ENCODE results near the gene DAB1.

DAB1 gene

DNA sequence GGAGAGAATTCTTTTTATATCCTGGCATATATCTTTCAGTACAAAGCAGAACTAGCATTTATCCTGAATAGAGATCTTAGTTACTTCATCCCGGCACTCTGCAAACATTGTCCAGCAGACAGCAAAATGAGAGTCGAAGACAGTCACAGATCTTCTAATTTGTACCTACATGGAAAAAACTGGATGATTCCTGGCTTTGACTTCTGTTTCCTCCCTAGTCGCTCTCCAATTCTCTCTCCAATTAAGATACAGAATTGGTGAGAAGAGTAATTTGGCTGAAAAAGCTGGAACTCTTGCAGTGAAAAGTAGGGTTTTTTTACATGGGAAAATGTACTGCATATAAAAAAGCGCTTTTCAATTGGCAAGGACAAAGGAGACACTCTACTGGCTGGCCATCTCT lies 307.0 kb downstream of the DAB1 start:
- Histone ChIP-seq H3K4me2 (ENCODE audit: low read length) (no peak overlapping the region), H3K9me3 (ENCODE audit: control insufficient read depth, insufficient read depth, low read length) (no peaks in the 10 kb centered on the region), H3K4me1 (ENCODE audit: control insufficient read depth, low read length) (no peaks in the 10 kb centered on the region), H3K36me3 (ENCODE audit: control insufficient read depth, low read length) (no peaks in the 10 kb centered on the region), H3K27me3 (ENCODE audit: control insufficient read depth, low read length) (no peaks in the 10 kb centered on the region), H3K79me2 (ENCODE audit: control insufficient read depth, low read length) (no peaks in the 10 kb centered on the region), H3K27ac (ENCODE audit: low read depth, low read length) (no peak overlapping the region), H4K20me1 (ENCODE audit: control insufficient read depth, insufficient read depth, low read depth, low read length) (no peaks in the 10 kb centered on the region), H3F3A (ENCODE audit: control insufficient read depth, insufficient read depth) (no peaks in the 10 kb centered on the region), H3K4me3 (ENCODE audit: low read length) (no peak overlapping the region), H3K9me2 (replicated peaks; ENCODE audit: control insufficient read depth, low read length) (no peaks in the 10 kb centered on the region)
- TF ChIP-seq EZH2phosphoT487 (IDR thresholded peaks at IDR 0.05; ENCODE audit: borderline replicate concordance, low read length) = no peak
- TF ChIP-seq, protein P1, sequence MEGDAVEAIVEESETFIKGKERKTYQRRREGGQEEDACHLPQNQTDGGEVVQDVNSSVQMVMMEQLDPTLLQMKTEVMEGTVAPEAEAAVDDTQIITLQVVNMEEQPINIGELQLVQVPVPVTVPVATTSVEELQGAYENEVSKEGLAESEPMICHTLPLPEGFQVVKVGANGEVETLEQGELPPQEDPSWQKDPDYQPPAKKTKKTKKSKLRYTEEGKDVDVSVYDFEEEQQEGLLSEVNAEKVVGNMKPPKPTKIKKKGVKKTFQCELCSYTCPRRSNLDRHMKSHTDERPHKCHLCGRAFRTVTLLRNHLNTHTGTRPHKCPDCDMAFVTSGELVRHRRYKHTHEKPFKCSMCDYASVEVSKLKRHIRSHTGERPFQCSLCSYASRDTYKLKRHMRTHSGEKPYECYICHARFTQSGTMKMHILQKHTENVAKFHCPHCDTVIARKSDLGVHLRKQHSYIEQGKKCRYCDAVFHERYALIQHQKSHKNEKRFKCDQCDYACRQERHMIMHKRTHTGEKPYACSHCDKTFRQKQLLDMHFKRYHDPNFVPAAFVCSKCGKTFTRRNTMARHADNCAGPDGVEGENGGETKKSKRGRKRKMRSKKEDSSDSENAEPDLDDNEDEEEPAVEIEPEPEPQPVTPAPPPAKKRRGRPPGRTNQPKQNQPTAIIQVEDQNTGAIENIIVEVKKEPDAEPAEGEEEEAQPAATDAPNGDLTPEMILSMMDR (IDR thresholded peaks at IDR 0.05; ENCODE audit: low read depth, low read length, poor library complexity, severe bottlenecking) = no peak

DNA sequence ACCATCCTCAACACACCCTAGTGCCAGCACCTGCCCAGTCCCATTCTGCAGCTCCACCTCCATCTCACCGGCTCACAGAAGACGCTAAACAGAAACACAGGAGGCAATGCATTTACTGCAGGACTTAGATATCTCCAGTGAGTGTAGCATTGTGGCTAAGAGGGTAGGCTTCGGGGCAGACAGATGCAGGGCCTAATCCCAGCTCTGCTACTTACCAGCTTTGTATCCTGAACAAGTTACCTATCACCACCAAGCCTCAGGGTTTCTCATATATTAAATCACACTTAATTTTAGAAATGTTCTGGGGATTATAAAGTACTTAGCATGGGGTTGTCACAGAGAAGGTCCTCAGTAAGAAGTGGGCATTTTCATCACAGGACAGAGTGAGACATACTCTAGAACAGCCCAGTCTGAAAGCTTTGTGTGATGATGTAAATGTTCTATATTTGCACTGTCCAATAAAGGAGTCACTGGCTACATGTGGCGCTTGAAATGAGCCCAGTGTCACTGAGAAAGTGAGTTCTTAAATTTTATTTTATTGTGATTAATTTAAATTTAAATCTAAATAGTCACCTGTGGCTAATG lies 308.7 kb downstream of the DAB1 start:
- Histone ChIP-seq H3K27ac (ENCODE audit: low read depth, low read length) (no peak overlapping the region), H3K27me3 (ENCODE audit: control insufficient read depth, low read length) (no peaks in the 10 kb centered on the region), H3K9me3 (ENCODE audit: control insufficient read depth, insufficient read depth, low read length) (no peaks in the 10 kb centered on the region), H3K9me2 (replicated peaks; ENCODE audit: control insufficient read depth, low read length) (no peaks in the 10 kb centered on the region), H3K4me1 (ENCODE audit: control insufficient read depth, low read length) (no peaks in the 10 kb centered on the region), H3K79me2 (ENCODE audit: control insufficient read depth, low read length) (no peaks in the 10 kb centered on the region), H4K20me1 (ENCODE audit: control insufficient read depth, insufficient read depth, low read depth, low read length) (no peaks in the 10 kb centered on the region), H3F3A (ENCODE audit: control insufficient read depth, insufficient read depth) (no peaks in the 10 kb centered on the region), H3K36me3 (ENCODE audit: control insufficient read depth, low read length) (no peaks in the 10 kb centered on the region), H3K4me3 (ENCODE audit: low read length) (no peak overlapping the region), H3K4me2 (ENCODE audit: low read length) (no peak overlapping the region)
- TF ChIP-seq EZH2phosphoT487 (IDR thresholded peaks at IDR 0.05; ENCODE audit: borderline replicate concordance, low read length) = no peak
- TF ChIP-seq, protein P1 (IDR thresholded peaks at IDR 0.05; ENCODE audit: low read depth, low read length, poor library complexity, severe bottlenecking) = no peak

DNA sequence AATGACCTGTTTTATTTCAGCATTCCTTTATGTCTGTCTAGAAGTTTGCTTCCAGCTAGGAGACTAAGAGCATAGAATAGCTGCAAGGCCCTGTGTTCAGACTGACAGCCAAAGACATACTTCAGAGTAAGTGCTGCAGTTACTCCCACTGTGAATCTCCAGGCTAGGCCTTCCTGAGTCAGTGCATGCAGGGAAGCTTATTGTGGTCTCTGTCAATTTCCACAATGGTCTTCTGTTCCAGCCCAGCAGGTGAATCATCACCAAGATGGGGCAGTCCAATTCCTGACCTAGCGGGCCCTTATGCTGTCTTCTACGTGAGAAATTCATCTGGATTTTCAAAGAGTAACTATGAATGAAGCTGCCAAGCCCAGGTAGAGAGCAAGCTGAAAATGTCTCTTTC lies 311.7 kb downstream of the DAB1 start:
- no peak overlapping the region for H3K27ac ChIP-seq (ENCODE audit: low read depth, low read length)
- H4K20me1 ChIP-seq (ENCODE audit: control insufficient read depth, insufficient read depth, low read depth, low read length) = no peaks in the 10 kb centered on the region
- TF ChIP-seq EZH2phosphoT487 (IDR thresholded peaks at IDR 0.05; ENCODE audit: borderline replicate concordance, low read length) = no peak
- TF ChIP-seq, protein P1 (IDR thresholded peaks at IDR 0.05; ENCODE audit: low read depth, low read length, poor library complexity, severe bottlenecking) = no peak
- no peaks in the 10 kb centered on the region for H3K9me3 ChIP-seq (ENCODE audit: control insufficient read depth, insufficient read depth, low read length)
- no peaks in the 10 kb centered on the region for H3K4me1 ChIP-seq (ENCODE audit: control insufficient read depth, low read length)
- no peaks in the 10 kb centered on the region for H3K9me2 ChIP-seq (replicated peaks; ENCODE audit: control insufficient read depth, low read length)
- H3K79me2 ChIP-seq (ENCODE audit: control insufficient read depth, low read length) = no peaks in the 10 kb centered on the region
- no peaks in the 10 kb centered on the region for H3F3A ChIP-seq (ENCODE audit: control insufficient read depth, insufficient read depth)
- H3K4me3 ChIP-seq (ENCODE audit: low read length) = no peak overlapping the region
- no peaks in the 10 kb centered on the region for H3K36me3 ChIP-seq (ENCODE audit: control insufficient read depth, low read length)
- no peaks in the 10 kb centered on the region for H3K27me3 ChIP-seq (ENCODE audit: control insufficient read depth, low read length)
- H3K4me2 ChIP-seq (ENCODE audit: low read length) = no peak overlapping the region

Measured in DOHH2 (cell line).